Sigmoid colon (tissue), 7 donors: ENCODE results near the gene MTUS2. TPM values are rescaled to one million over a fixed set of nuclear protein-coding genes. Genes with fewer than 3 reads are reported as not detected.

Experiments
- DNase-seq: peaks from one replicate; pipeline ENCODE4 v3.0.0-alpha.2; 2019
- H3K27ac ChIP-seq, 4 donors: fragments of 200-600 bp; sonication (generic); one replicate each; pipeline ENCODE4 v1.5.1; 2016 to 2019; ENCODE audit warnings: mild to moderate bottlenecking in 1 of 4
- H3K27me3 ChIP-seq, 3 donors: fragments of 200-600 bp; sonication (generic); one replicate each; pipeline ENCODE4 v1.5.1; 2019; ENCODE audit warnings: mild to moderate bottlenecking in 1 of 3
- H3K36me3 ChIP-seq, 4 donors: fragments of 200-600 bp; sonication (generic); one replicate each; pipeline ENCODE4 v1.5.1; 2016 to 2019
- H3K4me1 ChIP-seq, 4 donors: fragments of 200-600 bp; sonication (generic); one replicate each; pipeline ENCODE4 v1.5.1; 2017 to 2019
- H3K4me3 ChIP-seq, 4 donors: fragments of 200-600 bp; sonication (generic); one replicate each; pipeline ENCODE4 v1.5.1; 2017 to 2019; ENCODE audit warnings: mild to moderate bottlenecking in 2 of 4, moderate library complexity in 1 of 4
- H3K9me3 ChIP-seq, 4 donors: fragments of 200-600 bp in 3 of 4; sonication (generic) in 3 of 4; one replicate each; pipeline versions ENCODE4 v1.5.1 to v1.6.1; 2013 to 2019
- EP300 ChIP-seq, 4 donors: sonication (generic); formaldehyde crosslinking; IDR thresholded peaks; one replicate each; pipeline ENCODE4 v1.6.1; 2017; ENCODE audit warnings: antibody characterized with exemption in 4 of 4
- POLR2A ChIP-seq, 2 donors: fragments of 450-650 bp; IDR thresholded peaks; one replicate each; pipeline ENCODE4 v1.6.1; 2016; ENCODE audit warnings: antibody characterized with exemption in 2 of 2, mild to moderate bottlenecking in 2 of 2, moderate library complexity in 2 of 2
- POLR2AphosphoS5 ChIP-seq, 4 donors: sonication (generic); formaldehyde crosslinking; IDR thresholded peaks; one replicate each; pipeline ENCODE4 v1.6.1; 2017; ENCODE audit warnings: antibody characterized with exemption in 4 of 4
- WGBS, 2 donors: extraction: QIAGEN DNeasy Blood & Tissue Kit; methylation state at CpG; one replicate each; pipeline ENCODE4 v1.1.7; 2013; 5-methylcytosine and 5-hydroxymethylcytosine counted together
- intact Hi-C: fragments of 100-400 bp; cut with DNase I; formaldehyde crosslinking; loops from one replicate; pipeline ENCODE4 v1.15.1; 2023
- polyA plus RNA-seq, 3 donors: library from polyadenylated mRNA; stranded (reverse); fragments of 200-250 nt; gene quantifications; one replicate each; pipeline ENCODE4 v1.2.3, GENCODE V29; 2013
- total RNA-seq, 4 donors: library from RNA; depleted of rRNA; stranded (reverse); fragments of >200 nt; gene quantifications; one replicate each; pipeline ENCODE4 v1.1.0, GENCODE V29; 2016
- TF ChIP-seq, protein P1 (sequence below), 4 experiments: fragments of 450-650 bp in 3 of 4; fragments of 200-600 bp in 1 of 4; IDR thresholded peaks; one replicate each; pipeline ENCODE4 v1.5.1; 2016 to 2019; ENCODE audit warnings: antibody characterized with exemption in 4 of 4, mild to moderate bottlenecking in 3 of 4, moderate library complexity in 2 of 4
- donor health status: healthy with polysubstance abuse.
- donor health status: Bipolar disorder and iron deficiency.
- donor health status: healthy.

Gene MTUS2
- total and polyA plus RNA-seq, 7 donors, result 0.23 to 2.2 (median 0.85) TPM; not detected in 1

DNA sequence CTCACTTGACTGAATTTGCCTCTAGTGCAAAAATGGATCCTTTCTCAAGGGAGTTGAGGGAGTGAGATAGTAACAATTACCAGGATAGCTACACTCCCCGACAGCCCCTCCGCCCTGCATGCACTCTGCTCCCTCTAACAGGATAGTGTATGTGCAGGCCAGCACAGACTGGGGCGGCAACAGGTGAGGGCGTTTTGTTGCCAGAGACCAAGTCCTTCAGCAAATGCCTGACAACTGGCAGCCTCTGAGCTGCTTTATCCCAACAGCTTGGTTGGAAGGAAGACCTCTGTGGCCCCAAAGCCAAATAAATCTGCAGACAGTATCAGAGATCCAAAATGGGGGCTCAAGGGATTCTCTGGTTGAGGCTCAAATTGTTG, 688.7 kb downstream of the MTUS2 start:
- Histone ChIP-seq H3K4me1 (peaks cover 0 to 34% (median 28%) of the 10 kb centered on the region in 4 donors), H3K9me3 (no peaks in the 10 kb centered on the region), H3K4me3 (no peak overlapping the region), H3K36me3 (peaks cover 0 to 8% (median 5%) of the 10 kb centered on the region in 4 donors), H3K27ac (peak overlapping the region in 2 of 4 donors; percentile 12 to 58), H3K27me3 (no peaks in the 10 kb centered on the region)
- intact Hi-C loops, result loop anchor here (1.0 to 2.0 kb wide), 3 partner anchors 86 to 604 kb away; partner anchors contain the start of genes SLC7A1 and UBL3
- no peak for TF ChIP-seq POLR2AphosphoS5 (IDR thresholded peaks at IDR 0.05)
- TF ChIP-seq, protein P1, sequence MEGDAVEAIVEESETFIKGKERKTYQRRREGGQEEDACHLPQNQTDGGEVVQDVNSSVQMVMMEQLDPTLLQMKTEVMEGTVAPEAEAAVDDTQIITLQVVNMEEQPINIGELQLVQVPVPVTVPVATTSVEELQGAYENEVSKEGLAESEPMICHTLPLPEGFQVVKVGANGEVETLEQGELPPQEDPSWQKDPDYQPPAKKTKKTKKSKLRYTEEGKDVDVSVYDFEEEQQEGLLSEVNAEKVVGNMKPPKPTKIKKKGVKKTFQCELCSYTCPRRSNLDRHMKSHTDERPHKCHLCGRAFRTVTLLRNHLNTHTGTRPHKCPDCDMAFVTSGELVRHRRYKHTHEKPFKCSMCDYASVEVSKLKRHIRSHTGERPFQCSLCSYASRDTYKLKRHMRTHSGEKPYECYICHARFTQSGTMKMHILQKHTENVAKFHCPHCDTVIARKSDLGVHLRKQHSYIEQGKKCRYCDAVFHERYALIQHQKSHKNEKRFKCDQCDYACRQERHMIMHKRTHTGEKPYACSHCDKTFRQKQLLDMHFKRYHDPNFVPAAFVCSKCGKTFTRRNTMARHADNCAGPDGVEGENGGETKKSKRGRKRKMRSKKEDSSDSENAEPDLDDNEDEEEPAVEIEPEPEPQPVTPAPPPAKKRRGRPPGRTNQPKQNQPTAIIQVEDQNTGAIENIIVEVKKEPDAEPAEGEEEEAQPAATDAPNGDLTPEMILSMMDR (IDR thresholded peaks at IDR 0.05), result no peak
- TF ChIP-seq EP300 (IDR thresholded peaks at IDR 0.05), result no peak
- no peak for TF ChIP-seq POLR2A (IDR thresholded peaks at IDR 0.05)
- DNase-seq, result no peak
- WGBS, 2 donors, result 76 to 93% methylated on average over 4 of the region's 4 CpGs

DNA sequence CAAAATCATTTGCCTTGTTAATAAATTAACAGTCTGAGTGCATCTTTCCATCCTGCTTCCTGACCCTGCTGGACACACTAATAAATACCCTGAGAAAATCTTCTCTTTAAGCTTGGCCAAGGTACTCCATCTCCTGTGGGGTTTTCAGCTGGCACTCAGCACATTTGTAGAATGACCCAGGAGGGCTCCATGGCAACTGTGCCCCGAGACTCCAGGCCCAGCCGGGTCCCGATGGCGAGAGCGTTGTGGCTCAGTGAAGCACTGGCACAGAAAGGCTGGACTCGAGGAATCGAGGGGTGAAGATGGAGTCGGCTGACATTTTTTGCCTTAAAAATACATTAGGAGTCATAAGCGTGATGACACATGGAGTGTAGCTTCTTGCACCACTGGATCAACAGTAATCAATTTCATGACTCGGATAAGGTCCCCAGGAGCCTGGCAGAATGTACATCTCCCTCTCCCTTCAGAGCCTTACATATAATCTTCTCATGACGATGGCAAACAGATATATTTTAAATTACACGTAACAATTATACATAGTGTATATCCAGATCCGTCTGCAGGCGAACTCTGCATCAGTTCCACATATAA, 690.0 kb downstream of the MTUS2 start:
- Histone ChIP-seq H3K27ac (no peak overlapping the region), H3K36me3 (peaks cover 4 to 21% (median 8%) of the 10 kb centered on the region in 4 donors), H3K9me3 (no peaks in the 10 kb centered on the region), H3K4me3 (no peak overlapping the region), H3K4me1 (peaks cover 0 to 34% (median 28%) of the 10 kb centered on the region in 4 donors), H3K27me3 (no peaks in the 10 kb centered on the region)
- DNase-seq, result no peak
- TF ChIP-seq EP300 (IDR thresholded peaks at IDR 0.05) (no peak), POLR2A (IDR thresholded peaks at IDR 0.05) (no peak), POLR2AphosphoS5 (IDR thresholded peaks at IDR 0.05) (no peak)
- TF ChIP-seq, protein P1 (IDR thresholded peaks at IDR 0.05), result no peak
- 95% methylated on average over 14 of the region's 14 CpGs for WGBS, 2 donors
- intact Hi-C loops, result loop anchor here (2.0 to 5.0 kb wide), 4 partner anchors 85 to 412 kb away; partner anchors contain the start of genes SLC7A1 and UBL3

DNA sequence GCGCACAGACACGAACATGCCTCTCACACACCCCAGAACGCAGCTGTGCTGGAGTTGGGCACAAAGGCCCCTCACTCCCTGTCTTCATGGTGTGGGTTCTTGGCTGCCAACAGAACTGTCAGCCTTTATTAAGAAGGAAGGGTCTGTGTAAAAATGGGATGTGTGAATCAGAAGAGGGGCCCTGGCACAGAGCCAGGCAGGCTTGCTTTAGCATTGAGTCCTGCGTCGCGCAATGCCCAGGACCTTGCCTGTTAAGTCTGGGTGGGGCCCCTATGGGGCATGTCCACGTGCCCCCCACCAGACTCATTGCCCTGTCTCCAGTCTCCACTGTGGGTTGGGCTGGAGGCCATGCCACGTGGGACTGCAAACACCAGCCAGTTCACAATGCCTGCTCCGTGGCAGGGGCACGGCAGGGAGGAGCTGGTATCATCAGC, 690.5 kb downstream of the MTUS2 start:
- H3K4me1 ChIP-seq, result peaks cover 0 to 34% (median 28%) of the 10 kb centered on the region in 4 donors
- peaks cover 4 to 26% (median 11%) of the 10 kb centered on the region in 4 donors for H3K36me3 ChIP-seq
- H3K27ac ChIP-seq, result no peak overlapping the region
- H3K4me3 ChIP-seq, result no peak overlapping the region
- H3K9me3 ChIP-seq, result no peaks in the 10 kb centered on the region
- WGBS, 2 donors, result 84 to 91% methylated on average over 10 of the region's 10 CpGs
- no peaks in the 10 kb centered on the region for H3K27me3 ChIP-seq
- no peak for TF ChIP-seq POLR2A (IDR thresholded peaks at IDR 0.05)
- TF ChIP-seq, protein P1 (IDR thresholded peaks at IDR 0.05), result no peak
- no peak for TF ChIP-seq POLR2AphosphoS5 (IDR thresholded peaks at IDR 0.05)
- TF ChIP-seq EP300 (IDR thresholded peaks at IDR 0.05), result no peak
- intact Hi-C loops, result loop anchor here (5.0 kb wide), 2 partner anchors 232 to 412 kb away; no protein-coding TSS in a partner anchor
- DNase-seq, result no peak

DNA sequence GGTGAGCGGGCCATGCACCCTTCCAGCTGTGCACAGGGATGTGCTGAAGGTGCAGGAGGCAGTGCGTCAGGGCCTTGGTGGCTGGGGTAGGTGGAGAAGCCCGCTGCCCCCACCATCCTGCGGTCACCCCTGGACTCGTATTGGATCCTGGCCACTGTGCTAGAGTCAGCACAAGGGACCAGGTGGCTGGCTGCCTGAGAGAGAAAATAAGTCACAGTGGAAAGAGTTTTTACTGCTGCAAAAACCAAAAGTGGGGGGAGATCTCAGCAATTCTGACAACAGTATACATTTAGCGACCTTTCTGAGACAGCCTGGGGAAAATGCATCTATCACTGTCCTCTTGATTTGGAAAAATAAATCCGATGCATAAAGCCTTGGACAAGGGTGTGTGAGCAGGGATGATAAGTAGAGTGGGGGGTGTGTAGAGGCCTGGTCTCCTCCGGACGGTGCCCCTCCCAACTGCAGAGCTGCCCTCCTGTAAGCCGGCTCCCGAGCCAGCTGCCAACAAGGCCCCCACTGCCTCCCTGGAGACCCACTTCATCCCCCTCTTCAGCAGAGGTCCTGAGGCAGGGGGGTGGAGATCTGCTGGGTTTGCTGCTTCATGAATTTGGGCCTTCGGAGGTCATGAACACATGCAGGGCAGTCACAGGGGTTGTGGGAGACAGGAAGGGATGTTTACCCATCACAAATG, 691.1 kb downstream of the MTUS2 start:
- Histone ChIP-seq H3K4me3 (no peak overlapping the region), H3K9me3 (no peaks in the 10 kb centered on the region), H3K4me1 (peaks cover 0 to 34% (median 28%) of the 10 kb centered on the region in 4 donors), H3K27me3 (no peaks in the 10 kb centered on the region), H3K27ac (peak overlapping the region in 2 of 4 donors; percentile 46 to 64), H3K36me3 (peaks cover 4 to 32% (median 14%) of the 10 kb centered on the region in 4 donors)
- WGBS, 2 donors, result 92 to 94% methylated on average over 12 of the region's 12 CpGs
- no peak for TF ChIP-seq POLR2AphosphoS5 (IDR thresholded peaks at IDR 0.05)
- TF ChIP-seq, protein P1 (IDR thresholded peaks at IDR 0.05), result no peak
- TF ChIP-seq EP300 (IDR thresholded peaks at IDR 0.05), result no peak
- no peak for TF ChIP-seq POLR2A (IDR thresholded peaks at IDR 0.05)
- intact Hi-C loops, result loop anchor here (5.0 kb wide), 2 partner anchors 231 to 411 kb away; no protein-coding TSS in a partner anchor
- no peak for DNase-seq
